Stimulated activated CD4-positive, alpha-beta T cell treated with anti-CD3 and anti-CD28 coated beads, Interleukin-2, amount 100 ng/mL, for 4 hours (primary cell): ENCODE measurements around the gene PLRG1.
"Not testable (repeated sequence)": the region's sequence is repeated elsewhere in the genome, so short reads cannot be mapped to it uniquely, and the experiment has no call there.

Experiments
- DNase-seq: peaks from one replicate; pipeline ENCODE4 v3.0.0-alpha.2; 2020; ENCODE audit warnings: low read depth

PLRG1 gene

GRCh38 chr4:154549894-154550790, at the start of gene PLRG1:
Gene PLRG1, minus strand, starts transcription at chr4:154550400. Its CDS starts 92 bp downstream, at chr4:154550308.
- DNase-seq, result peak; percentile 94

- DNase-seq, result no peak
Measured at GRCh38 chr4:154597798-154598774, 47.9 kb upstream of the PLRG1 start.

DNA sequence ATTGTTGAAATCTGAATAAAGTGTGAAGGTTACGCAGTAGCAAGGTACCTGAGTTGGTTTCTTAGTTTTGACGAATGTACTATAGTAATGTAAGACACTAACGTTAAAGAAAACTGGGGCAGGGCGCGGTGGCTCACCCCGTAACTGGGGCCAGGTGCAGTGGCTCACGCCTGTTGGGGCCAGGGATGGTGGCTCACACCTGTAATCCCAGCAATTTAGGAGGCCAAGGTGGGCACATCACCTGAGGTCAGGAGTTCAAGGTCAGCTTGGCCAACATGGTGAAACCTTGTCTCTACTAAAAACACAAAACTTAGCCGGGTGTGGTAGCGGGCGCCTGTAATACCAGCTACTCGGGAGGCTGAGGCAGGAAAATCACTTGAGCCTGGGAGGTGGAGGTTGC, 47.1 kb upstream of the PLRG1 start:
- not testable (repeated sequence) for DNase-seq

- no peak for DNase-seq
Measured at GRCh38 chr4:154595807-154596206, 45.6 kb upstream of the PLRG1 start.

DNA sequence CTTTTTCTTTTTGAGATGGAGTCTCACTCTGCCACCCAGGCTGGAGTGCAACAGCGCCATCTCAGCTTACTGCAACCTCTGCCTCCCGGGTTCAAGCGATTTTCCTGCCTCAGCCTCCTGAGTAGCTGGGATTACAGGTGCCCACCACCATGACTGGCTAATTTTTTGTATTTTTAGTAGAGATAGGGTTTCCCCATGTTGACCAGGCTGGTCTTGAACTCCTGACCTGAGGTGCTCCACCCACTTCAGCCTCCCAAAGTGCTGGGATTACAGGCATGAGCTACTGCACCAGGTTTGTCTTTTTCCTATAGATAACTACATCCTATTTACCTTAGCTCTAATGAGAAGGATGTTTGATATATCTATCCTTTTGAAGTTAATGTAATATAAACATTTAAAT, 44.1 kb upstream of the PLRG1 start:
- DNase-seq, result not testable (repeated sequence)

GRCh38 chr4:154593868-154594267, 43.7 kb upstream of the PLRG1 start:
- DNase-seq, result no peak

DNA sequence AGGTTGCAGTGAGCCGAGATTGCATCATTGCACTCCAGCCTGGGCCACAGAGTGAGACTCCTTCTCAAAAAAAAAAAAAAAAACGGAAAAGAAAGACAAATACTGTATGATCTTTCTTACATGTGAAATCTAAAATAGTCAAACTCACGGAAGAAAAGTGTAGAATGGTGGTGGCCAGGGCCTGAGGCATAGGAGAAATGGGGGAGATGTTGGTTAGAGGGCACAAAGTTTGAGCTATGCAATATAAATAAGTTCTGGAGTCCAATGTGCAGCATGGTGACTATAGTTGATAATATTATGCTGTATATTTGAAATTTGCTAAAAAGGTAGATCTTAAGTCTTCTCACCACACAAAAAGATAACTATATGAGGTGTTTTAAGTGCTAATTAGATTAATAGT, 41.7 kb upstream of the PLRG1 start:
- DNase-seq, result no peak

GRCh38 chr4:154590329-154591006, 40.3 kb upstream of the PLRG1 start, which contains the start of gene FGA:
Gene FGA, minus strand, starts transcription at chr4:154590742. Its CDS starts 55 bp downstream, at chr4:154590687.
- DNase-seq, result no peak

DNA sequence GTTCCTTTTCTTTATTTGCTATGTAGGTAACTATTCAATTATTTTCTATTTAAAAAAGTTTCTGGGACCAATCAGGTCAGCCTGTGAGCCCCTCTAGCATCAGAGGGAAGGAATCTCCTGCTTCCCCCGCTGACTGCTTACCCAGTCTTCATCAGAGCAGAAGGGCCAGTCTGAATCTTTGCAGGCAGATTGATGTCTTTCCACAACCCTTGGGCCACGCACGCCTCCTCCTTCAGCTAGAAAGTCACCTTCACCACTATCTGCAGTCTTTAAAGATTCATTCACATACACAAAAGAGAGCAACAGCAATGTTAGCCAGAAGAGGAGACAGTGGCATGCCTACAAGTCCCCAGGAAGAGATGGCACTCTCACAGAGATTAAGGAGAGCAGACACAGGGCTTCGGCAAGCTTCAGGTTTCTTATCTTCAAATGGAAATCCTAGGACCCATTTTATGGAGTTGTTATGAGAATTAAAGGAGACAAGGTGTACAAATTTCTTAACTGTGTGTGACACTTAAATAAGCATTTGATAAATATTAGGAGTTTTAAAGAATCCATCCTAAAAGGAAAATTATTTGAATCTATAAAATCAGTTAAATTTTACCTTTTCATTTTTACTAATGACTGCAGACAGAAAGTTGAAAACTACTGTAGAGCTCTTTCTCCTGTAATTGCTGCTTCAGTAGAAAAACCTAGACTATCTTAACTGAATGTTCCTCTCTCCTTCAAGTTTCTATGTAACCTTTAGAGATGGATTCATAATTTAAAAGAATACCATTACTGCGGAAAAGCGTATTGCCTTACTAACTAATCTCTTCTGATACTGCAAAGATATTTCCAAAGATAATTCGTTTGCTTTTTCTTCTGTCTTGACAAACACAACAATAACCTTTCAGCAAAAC, 39.3 kb upstream of the PLRG1 start:
- DNase-seq, result no peak

GRCh38 chr4:154588198-154588597, 38.0 kb upstream of the PLRG1 start:
- no peak for DNase-seq

- DNase-seq, result no peak
Measured at GRCh38 chr4:154586296-154587033, 36.3 kb upstream of the PLRG1 start.

GRCh38 chr4:154585369-154586018, 35.3 kb upstream of the PLRG1 start:
- no peak for DNase-seq

GRCh38 chr4:154584259-154584658, 34.1 kb upstream of the PLRG1 start:
- no peak for DNase-seq

DNA sequence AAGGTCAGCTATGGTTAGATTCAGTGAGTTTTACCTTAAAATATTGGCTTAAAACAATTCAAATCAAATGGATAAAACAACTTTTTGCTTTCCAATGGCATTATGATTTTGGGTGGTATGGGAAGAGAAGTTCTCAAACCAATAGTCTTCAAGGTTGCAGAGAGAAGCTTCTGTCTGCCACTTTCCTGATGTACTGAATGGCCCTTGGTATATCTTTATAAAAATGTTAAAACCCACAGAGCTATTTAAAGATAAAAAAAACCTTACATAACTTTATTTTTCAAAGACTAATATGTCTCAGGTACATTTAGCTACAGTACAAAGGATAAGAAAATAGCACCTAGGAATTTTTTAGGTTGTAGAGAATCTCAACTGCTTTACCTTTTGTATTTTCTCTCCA, 33.5 kb upstream of the PLRG1 start:
- DNase-seq, result no peak

DNA sequence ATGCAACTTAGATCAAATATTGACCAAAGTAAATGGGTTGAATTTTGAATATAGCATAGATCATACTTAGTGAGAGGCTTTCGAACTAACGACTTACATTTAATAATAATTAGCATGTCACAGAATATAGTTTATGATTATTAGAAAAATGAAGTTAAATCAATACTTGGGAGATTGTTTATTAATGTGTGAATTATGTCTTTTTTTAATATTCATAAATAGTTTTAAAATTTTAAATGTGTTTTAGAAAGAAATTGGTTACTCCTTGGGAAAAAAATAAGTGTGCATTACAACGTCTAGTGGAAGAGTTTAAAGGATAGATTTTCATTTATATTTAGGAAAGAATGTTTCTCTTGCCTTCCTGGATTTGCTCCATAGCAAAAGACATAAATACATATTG, 33.0 kb upstream of the PLRG1 start:
- DNase-seq, result no peak

GRCh38 chr4:154582723-154583122, 32.5 kb upstream of the PLRG1 start:
- no peak for DNase-seq

- no peak for DNase-seq
Measured at GRCh38 chr4:154579927-154580326, 29.7 kb upstream of the PLRG1 start.

GRCh38 chr4:154578919-154579318, 28.7 kb upstream of the PLRG1 start:
- DNase-seq, result no peak

GRCh38 chr4:154577324-154577723, 27.1 kb upstream of the PLRG1 start:
- DNase-seq, result no peak

DNA sequence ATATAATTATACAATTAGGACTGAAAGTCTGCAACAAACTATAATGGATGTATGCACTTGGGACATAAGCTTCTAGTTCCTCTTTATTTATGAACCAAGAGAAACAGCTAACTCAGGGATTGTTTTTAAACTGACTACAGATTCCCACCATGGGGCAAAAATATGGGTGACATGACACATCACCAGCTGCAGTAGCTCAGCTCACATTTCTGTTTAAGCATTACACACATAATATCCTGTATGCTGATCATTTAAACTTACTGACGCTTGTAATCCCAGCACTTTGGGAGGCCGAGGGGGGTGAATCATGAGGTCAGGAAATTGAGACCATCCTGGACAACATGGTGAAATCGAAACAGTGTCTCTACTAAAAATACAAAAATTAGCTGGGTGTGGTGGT, 24.1 kb upstream of the PLRG1 start:
- no peak for DNase-seq
